ENCODE data around the gene SEMA3G. TPM values are rescaled to one million over a fixed set of nuclear protein-coding genes. Genes with fewer than 3 reads are reported as not detected.

SEMA3G gene
- total RNA-seq, 1 experiment from 2014 or later = 1.3 TPM

DNA sequence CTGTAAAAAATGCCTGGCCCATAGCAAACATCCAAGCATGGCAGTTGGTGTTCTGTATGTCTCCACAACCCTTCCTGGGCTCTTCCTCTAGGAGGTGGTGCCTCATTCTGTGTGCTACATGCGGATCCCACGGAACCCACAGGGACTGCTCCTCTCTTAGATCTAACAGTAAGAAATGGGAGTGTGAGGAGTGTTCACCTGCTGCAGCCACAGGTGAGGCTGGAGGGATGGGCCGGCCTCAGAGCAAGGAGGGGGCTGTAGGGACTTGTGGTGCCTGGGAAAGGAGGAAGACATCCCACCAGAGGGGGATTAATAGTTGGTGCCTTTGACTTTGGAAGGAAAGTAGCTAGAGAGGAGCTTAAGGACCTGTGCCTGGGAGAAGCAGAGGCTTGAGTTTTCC, 22.2 kb downstream of the SEMA3G start:
- CTCF ChIA-PET = no interaction called here
- intact Hi-C loops (cut with micrococcal nuclease; ENCODE audit: unreplicated experiment) = no loop called here
- H3K27ac ChIP-seq = no peak overlapping the region
- no peaks in the 10 kb centered on the region for H3F3A ChIP-seq (ENCODE audit: insufficient read depth, low read depth)
- H3K4me2 ChIP-seq = no peak overlapping the region
- no peaks in the 10 kb centered on the region for H3K79me2 ChIP-seq (ENCODE audit: low read depth)
- H3K4me1 ChIP-seq (replicated peaks; ENCODE audit: insufficient read depth) = no peaks in the 10 kb centered on the region
- no peak for DNase-seq
- TF ChIP-seq EZH2 (IDR thresholded peaks at IDR 0.05; ENCODE audit: low read depth) = no peak
- TF ChIP-seq, protein P1, sequence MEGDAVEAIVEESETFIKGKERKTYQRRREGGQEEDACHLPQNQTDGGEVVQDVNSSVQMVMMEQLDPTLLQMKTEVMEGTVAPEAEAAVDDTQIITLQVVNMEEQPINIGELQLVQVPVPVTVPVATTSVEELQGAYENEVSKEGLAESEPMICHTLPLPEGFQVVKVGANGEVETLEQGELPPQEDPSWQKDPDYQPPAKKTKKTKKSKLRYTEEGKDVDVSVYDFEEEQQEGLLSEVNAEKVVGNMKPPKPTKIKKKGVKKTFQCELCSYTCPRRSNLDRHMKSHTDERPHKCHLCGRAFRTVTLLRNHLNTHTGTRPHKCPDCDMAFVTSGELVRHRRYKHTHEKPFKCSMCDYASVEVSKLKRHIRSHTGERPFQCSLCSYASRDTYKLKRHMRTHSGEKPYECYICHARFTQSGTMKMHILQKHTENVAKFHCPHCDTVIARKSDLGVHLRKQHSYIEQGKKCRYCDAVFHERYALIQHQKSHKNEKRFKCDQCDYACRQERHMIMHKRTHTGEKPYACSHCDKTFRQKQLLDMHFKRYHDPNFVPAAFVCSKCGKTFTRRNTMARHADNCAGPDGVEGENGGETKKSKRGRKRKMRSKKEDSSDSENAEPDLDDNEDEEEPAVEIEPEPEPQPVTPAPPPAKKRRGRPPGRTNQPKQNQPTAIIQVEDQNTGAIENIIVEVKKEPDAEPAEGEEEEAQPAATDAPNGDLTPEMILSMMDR (conservative IDR thresholded peaks at IDR 0.05) = no peak
- H4K20me1 ChIP-seq (ENCODE audit: insufficient read depth) = no peaks in the 10 kb centered on the region
- no peaks in the 10 kb centered on the region for H3K27me3 ChIP-seq (ENCODE audit: insufficient read depth, low read depth)
- H3K9me2 ChIP-seq (ENCODE audit: insufficient read depth) = no peaks in the 10 kb centered on the region
- H3K4me3 ChIP-seq = no peak overlapping the region
- no peak overlapping the region for H2AFZ ChIP-seq
- POLR2A ChIA-PET (ENCODE audit: unreplicated experiment) = interaction anchor here (0.5 kb wide), 1 partner anchor 923 kb away, joined by 20 read pairs; the partner anchor contains the start of gene DCAF1
- no peaks in the 10 kb centered on the region for H3K36me3 ChIP-seq (ENCODE audit: low read depth)
- no peaks in the 10 kb centered on the region for H3K9me3 ChIP-seq (ENCODE audit: insufficient read depth, low read depth)
- no TSS peak for BruUV-seq (replicated peaks)

DNA sequence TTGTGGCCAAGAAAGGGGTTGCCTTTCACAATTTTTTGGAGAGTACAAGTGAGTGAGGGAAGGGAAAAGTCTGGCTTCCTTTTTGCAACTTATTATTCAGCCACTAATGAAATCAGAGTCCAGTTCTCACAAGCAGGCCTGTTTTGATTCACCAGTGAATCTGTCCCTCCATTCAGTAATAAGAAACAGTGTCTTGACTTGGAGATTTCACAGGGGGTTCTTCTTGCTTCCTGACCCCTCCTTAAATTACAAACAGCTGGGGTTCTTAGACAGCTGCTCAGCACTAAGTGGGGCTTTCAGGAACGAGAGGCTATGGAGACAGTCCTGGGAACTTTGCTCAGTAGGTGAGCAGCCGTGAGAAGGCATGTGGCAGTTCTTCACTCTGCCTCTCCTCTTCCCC, 24.5 kb downstream of the SEMA3G start:
- no peaks in the 10 kb centered on the region for H3K4me1 ChIP-seq (replicated peaks; ENCODE audit: insufficient read depth)
- no TSS peak for BruUV-seq (replicated peaks)
- no peaks in the 10 kb centered on the region for H3K9me3 ChIP-seq (ENCODE audit: insufficient read depth, low read depth)
- no peaks in the 10 kb centered on the region for H3K79me2 ChIP-seq (ENCODE audit: low read depth)
- intact Hi-C loops (cut with micrococcal nuclease; ENCODE audit: unreplicated experiment) = no loop called here
- POLR2A ChIA-PET (ENCODE audit: unreplicated experiment) = no interaction called here
- no peak overlapping the region for H3K27ac ChIP-seq
- no peak for TF ChIP-seq EZH2 (IDR thresholded peaks at IDR 0.05; ENCODE audit: low read depth)
- TF ChIP-seq, protein P1 (conservative IDR thresholded peaks at IDR 0.05) = no peak
- no peaks in the 10 kb centered on the region for H3K27me3 ChIP-seq (ENCODE audit: insufficient read depth, low read depth)
- H4K20me1 ChIP-seq (ENCODE audit: insufficient read depth) = no peaks in the 10 kb centered on the region
- no peak for DNase-seq
- H3K9me2 ChIP-seq (ENCODE audit: insufficient read depth) = no peaks in the 10 kb centered on the region
- H3F3A ChIP-seq (ENCODE audit: insufficient read depth, low read depth) = no peaks in the 10 kb centered on the region
- H2AFZ ChIP-seq = no peak overlapping the region
- no peak overlapping the region for H3K4me2 ChIP-seq
- CTCF ChIA-PET = no interaction called here
- H3K36me3 ChIP-seq (ENCODE audit: low read depth) = no peaks in the 10 kb centered on the region
- no peak overlapping the region for H3K4me3 ChIP-seq

DNA sequence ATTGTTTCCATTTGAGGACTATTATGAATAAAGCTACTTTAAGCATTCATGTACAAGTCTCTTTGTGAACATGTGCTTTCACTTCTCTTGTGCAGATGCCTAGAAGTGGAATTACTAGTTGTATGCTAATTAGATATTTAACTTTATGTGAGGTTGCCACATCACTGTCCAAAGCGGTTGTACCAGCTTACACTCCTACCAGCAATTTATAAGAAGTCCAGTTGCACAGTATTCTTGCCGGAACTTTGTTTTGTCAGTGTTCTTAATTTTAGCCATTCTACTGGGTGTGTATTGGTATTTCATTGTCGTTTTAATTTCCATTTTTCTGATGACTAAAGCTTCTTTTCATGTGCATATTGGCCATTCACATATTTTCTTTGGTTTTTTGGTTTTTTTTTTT, 29.1 kb downstream of the SEMA3G start:
- Histone ChIP-seq H3K4me1 (replicated peaks; ENCODE audit: insufficient read depth) (peaks cover 13% of the 10 kb centered on the region), H3K27me3 (ENCODE audit: insufficient read depth, low read depth) (no peaks in the 10 kb centered on the region), H3K79me2 (ENCODE audit: low read depth) (0 out of 2 replicates have a peak, but pooled peaks cover 10% of the 10 kb centered on the region), H3K9me3 (ENCODE audit: insufficient read depth, low read depth) (no peaks in the 10 kb centered on the region), H3K9me2 (ENCODE audit: insufficient read depth) (no peaks in the 10 kb centered on the region), H2AFZ (no peak overlapping the region), H3K36me3 (ENCODE audit: low read depth) (no peaks in the 10 kb centered on the region), H4K20me1 (ENCODE audit: insufficient read depth) (no peaks in the 10 kb centered on the region), H3F3A (ENCODE audit: insufficient read depth, low read depth) (peaks cover 10% of the 10 kb centered on the region; the same call in 1 of the 2 replicates), H3K27ac (no peak overlapping the region), H3K4me2 (no peak overlapping the region), H3K4me3 (no peak overlapping the region)
- TF ChIP-seq, protein P1 (conservative IDR thresholded peaks at IDR 0.05) = no peak
- CTCF ChIA-PET = interaction anchor here (0.6 kb wide), 1 partner anchor 495 kb away, joined by 6 read pairs; no protein-coding TSS in a partner anchor
- intact Hi-C loops (cut with micrococcal nuclease; ENCODE audit: unreplicated experiment) = no loop called here
- no peak for DNase-seq
- POLR2A ChIA-PET (ENCODE audit: unreplicated experiment) = no interaction called here
- BruUV-seq (replicated peaks) = no TSS peak
